HuH-7 (cell line): Measurements from ENCODE around the gene NBDY.
A peak's percentile ranks its signal among the peaks of the same experiment; 100 is the strongest.
"Not testable (repeated sequence)": the region's sequence is repeated elsewhere in the genome, so short reads cannot be mapped to it uniquely, and the experiment has no call there.

Source experiments
- DNase-seq: peaks from one replicate; pipeline ENCODE4 v3.0.0; 2011; ENCODE audit warnings: low spot score

The NBDY gene

GRCh38 chrX:56729152-56729850, at the start of gene NBDY:
Gene NBDY, plus strand, starts transcription at chrX:56729243. Its CDS starts 111 bp downstream, at chrX:56729354.
- no peak for DNase-seq

- not testable (repeated sequence) for DNase-seq
Observed at GRCh38 chrX:56704530-56704929, 24.5 kb upstream of the NBDY start.

- DNase-seq = peak; percentile 4
Observed at GRCh38 chrX:56726605-56727004, 2.4 kb upstream of the NBDY start.

- DNase-seq = no peak
Observed at GRCh38 chrX:56727531-56727930, 1.5 kb upstream of the NBDY start.

- DNase-seq = no peak
Observed at GRCh38 chrX:56728321-56728720, 722 bp upstream of the NBDY start.

- DNase-seq = no peak
Observed at GRCh38 chrX:56728752-56729151, 291 bp upstream of the NBDY start.

GRCh38 chrX:56733459-56734046, 4.5 kb downstream of the NBDY start:
- peak; percentile 4 for DNase-seq

GRCh38 chrX:56736219-56736618, 7.2 kb downstream of the NBDY start:
- DNase-seq = no peak

- no peak for DNase-seq
Observed at GRCh38 chrX:56738670-56739069, 9.6 kb downstream of the NBDY start.

GRCh38 chrX:56744996-56745395, 16.0 kb downstream of the NBDY start:
- DNase-seq = no peak

GRCh38 chrX:56746996-56747395, 18.0 kb downstream of the NBDY start:
- DNase-seq = no peak

GRCh38 chrX:56751071-56751470, 22.0 kb downstream of the NBDY start:
- no peak for DNase-seq

GRCh38 chrX:56757327-56757726, 28.3 kb downstream of the NBDY start:
- DNase-seq = no peak

GRCh38 chrX:56758456-56758855, 29.4 kb downstream of the NBDY start:
- DNase-seq = no peak

- DNase-seq = no peak
Observed at GRCh38 chrX:56759736-56760409, 30.8 kb downstream of the NBDY start.

GRCh38 chrX:56760410-56761124, 31.5 kb downstream of the NBDY start:
- DNase-seq = not testable (repeated sequence)

- no peak for DNase-seq
Observed at GRCh38 chrX:56761167-56761566, 32.1 kb downstream of the NBDY start.

GRCh38 chrX:56762220-56762619, 33.2 kb downstream of the NBDY start:
- no peak for DNase-seq

- DNase-seq = no peak
Observed at GRCh38 chrX:56762707-56763555, 33.9 kb downstream of the NBDY start.

- peak; percentile 40 for DNase-seq
Observed at GRCh38 chrX:56763556-56764152, 34.6 kb downstream of the NBDY start.
